Measurements from ENCODE around the gene CROCC. TPM values are rescaled to one million over a fixed set of nuclear protein-coding genes. Genes with fewer than 3 reads are reported as not detected.

CROCC gene
- total RNA-seq, 1 donor from 2014 or later, result 40.1 TPM

DNA sequence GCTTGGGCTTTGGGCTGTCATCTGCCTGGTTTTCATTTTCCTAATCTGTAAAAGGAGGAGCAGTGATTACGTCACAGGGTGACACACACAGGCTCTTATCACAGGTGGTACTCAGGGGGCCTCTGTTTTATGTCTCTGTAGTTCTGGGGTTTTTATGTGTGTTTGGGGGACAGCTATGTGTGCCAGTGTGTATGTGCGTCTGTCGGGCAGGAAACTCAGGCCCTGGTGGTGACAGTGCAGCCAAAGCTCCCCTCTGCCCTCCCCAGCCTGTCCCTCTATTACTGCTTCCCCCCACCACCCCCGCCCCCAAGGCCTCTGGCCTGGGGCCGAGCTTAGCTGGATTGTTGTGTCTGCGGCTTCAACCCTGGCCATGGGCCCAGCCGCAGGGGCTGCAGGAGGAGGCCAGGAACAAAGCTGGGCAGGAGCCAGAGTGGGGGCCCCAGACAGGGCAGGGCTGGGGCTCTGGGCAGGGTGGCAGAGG lies 45.4 kb downstream of the CROCC start:
- TF ChIP-seq CTCF (conservative IDR thresholded peaks at IDR 0.05), result no peak
- Mint-ChIP-seq H3K36me3 (peaks cover 4% of the 10 kb centered on the region), H3K4me3 (no peak overlapping the region), H3K4me1 (ENCODE audit: unreplicated experiment) (peaks cover 4% of the 10 kb centered on the region), H3K9me3 (no peaks in the 10 kb centered on the region), H3K27me3 (no peaks in the 10 kb centered on the region), H3K27ac (no peak overlapping the region)
- DNase-seq (ENCODE audit: extremely low spot score, unreplicated experiment), result no peak

- DNase-seq (ENCODE audit: extremely low spot score, unreplicated experiment), result no peak
- no peak for TF ChIP-seq CTCF (conservative IDR thresholded peaks at IDR 0.05)
- no peaks in the 10 kb centered on the region for H3K9me3 Mint-ChIP-seq
- H3K4me1 Mint-ChIP-seq (ENCODE audit: unreplicated experiment), result peaks cover 10% of the 10 kb centered on the region
- peaks cover 4% of the 10 kb centered on the region for H3K36me3 Mint-ChIP-seq
- H3K4me3 Mint-ChIP-seq, result no peak overlapping the region
- no peaks in the 10 kb centered on the region for H3K27me3 Mint-ChIP-seq
- H3K27ac Mint-ChIP-seq, result no peak overlapping the region
Measured at GRCh38 chr1:16967962-16968361, 46.2 kb downstream of the CROCC start.

DNA sequence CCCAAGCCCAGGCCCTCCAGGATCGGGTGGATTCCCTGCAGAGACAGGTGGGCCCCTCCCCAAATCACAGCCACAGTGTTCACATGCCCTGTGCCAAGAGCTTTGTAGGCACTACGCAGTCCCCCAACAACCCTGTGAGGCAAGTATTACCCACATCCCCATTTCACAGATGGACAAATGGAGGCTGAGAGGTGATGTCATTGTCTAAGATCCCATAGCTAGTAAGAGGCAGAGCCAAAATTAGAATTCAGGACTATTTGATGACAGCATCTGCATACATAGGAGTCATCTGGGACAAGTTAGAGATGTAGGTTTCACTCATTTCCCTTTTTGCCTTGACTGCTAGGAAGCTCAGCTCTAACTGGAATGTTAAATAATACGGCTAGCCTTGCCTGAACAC lies 46.6 kb downstream of the CROCC start:
- Mint-ChIP-seq H3K36me3 (peaks cover 4% of the 10 kb centered on the region), H3K27ac (peak overlapping the region; percentile 18), H3K4me3 (no peak overlapping the region), H3K9me3 (no peaks in the 10 kb centered on the region), H3K27me3 (no peaks in the 10 kb centered on the region), H3K4me1 (ENCODE audit: unreplicated experiment) (peaks cover 11% of the 10 kb centered on the region)
- no peak for DNase-seq (ENCODE audit: extremely low spot score, unreplicated experiment)
- TF ChIP-seq CTCF (conservative IDR thresholded peaks at IDR 0.05), result no peak

DNA sequence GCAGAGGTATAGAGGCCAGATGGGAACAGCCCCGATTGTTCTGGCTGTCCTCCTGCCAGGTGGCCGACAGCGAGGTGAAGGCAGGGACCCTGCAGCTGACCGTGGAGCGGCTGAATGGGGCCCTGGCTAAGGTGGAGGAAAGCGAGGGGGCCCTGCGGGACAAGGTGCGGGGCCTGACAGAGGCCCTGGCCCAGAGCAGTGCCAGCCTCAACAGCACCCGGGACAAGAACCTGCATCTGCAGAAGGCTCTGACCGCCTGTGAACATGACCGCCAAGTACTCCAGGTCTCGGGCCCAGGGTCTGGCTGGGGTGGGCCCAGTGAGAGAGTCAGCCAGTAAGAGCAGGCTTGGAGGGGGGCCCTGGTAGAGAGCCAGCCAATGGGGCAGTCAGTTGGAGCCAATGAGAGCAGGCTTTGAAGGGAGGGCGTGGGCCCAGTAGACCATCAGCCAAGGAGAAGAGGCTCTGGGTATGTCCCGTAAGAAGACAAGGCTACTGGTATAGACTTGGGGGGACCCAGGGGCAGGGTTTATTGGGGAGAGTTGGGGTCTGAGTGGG lies 47.4 kb downstream of the CROCC start:
- Mint-ChIP-seq H3K9me3 (no peaks in the 10 kb centered on the region), H3K27ac (no peak overlapping the region), H3K27me3 (no peaks in the 10 kb centered on the region), H3K4me3 (no peak overlapping the region), H3K4me1 (ENCODE audit: unreplicated experiment) (peaks cover 11% of the 10 kb centered on the region), H3K36me3 (peaks cover 4% of the 10 kb centered on the region)
- no peak for TF ChIP-seq CTCF (conservative IDR thresholded peaks at IDR 0.05)
- DNase-seq (ENCODE audit: extremely low spot score, unreplicated experiment), result no peak

- peaks cover 11% of the 10 kb centered on the region for H3K4me1 Mint-ChIP-seq (ENCODE audit: unreplicated experiment)
Measured at GRCh38 chr1:16969651-16970050, 47.9 kb downstream of the CROCC start.

More at GRCh38 chr1:16969651-16970050, 47.9 kb downstream of the CROCC start:
- TF ChIP-seq CTCF (conservative IDR thresholded peaks at IDR 0.05), result no peak
- DNase-seq (ENCODE audit: extremely low spot score, unreplicated experiment), result no peak
- no peaks in the 10 kb centered on the region for H3K9me3 Mint-ChIP-seq
- peaks cover 4% of the 10 kb centered on the region for H3K36me3 Mint-ChIP-seq
- peak overlapping the region; percentile 4 for H3K27ac Mint-ChIP-seq
- H3K27me3 Mint-ChIP-seq, result no peaks in the 10 kb centered on the region
- no peak overlapping the region for H3K4me3 Mint-ChIP-seq

Measured in type B pancreatic cell (in vitro differentiated cells).